Hypothalamus (tissue), 51 donors: ENCODE measurements around the gene NDUFS4.
"Not testable (repeated sequence)": the region's sequence is repeated elsewhere in the genome, so short reads cannot be mapped to it uniquely, and the experiment has no call there.

Experiments used
- DNase-seq, 51 donors: peaks; one replicate each; lab custom pipeline; 2025; lab: John Stamatoyannopoulos, UW

Gene NDUFS4

GRCh38 chr5:53571403-53571802 lies 11.0 kb downstream of the NDUFS4 start:
- DNase-seq, result no peak

GRCh38 chr5:53575101-53575500 lies 14.7 kb downstream of the NDUFS4 start:
- DNase-seq, result no peak

- DNase-seq, result no peak
Observed at GRCh38 chr5:53575831-53576230, 15.4 kb downstream of the NDUFS4 start.

- no peak for DNase-seq
Observed at GRCh38 chr5:53576674-53577073, 16.2 kb downstream of the NDUFS4 start.

- DNase-seq, result no peak
Observed at GRCh38 chr5:53578854-53579253, 18.4 kb downstream of the NDUFS4 start.

GRCh38 chr5:53580547-53580946 lies 20.1 kb downstream of the NDUFS4 start:
- no peak for DNase-seq

GRCh38 chr5:53582225-53582624 lies 21.8 kb downstream of the NDUFS4 start:
- no peak for DNase-seq

- no peak for DNase-seq
Observed at GRCh38 chr5:53590759-53591158, 30.3 kb downstream of the NDUFS4 start.

GRCh38 chr5:53594419-53594818 lies 34.0 kb downstream of the NDUFS4 start:
- no peak for DNase-seq

GRCh38 chr5:53597894-53598293 lies 37.5 kb downstream of the NDUFS4 start:
- DNase-seq, result no peak

- DNase-seq, result no peak
Observed at GRCh38 chr5:53601570-53601969, 41.1 kb downstream of the NDUFS4 start.

GRCh38 chr5:53603009-53603687 lies 42.7 kb downstream of the NDUFS4 start:
- DNase-seq, result peak in 24 of 51 donors; percentile 0 to 36 (median 6)

GRCh38 chr5:53604309-53604708 lies 43.9 kb downstream of the NDUFS4 start:
- no peak for DNase-seq

- no peak for DNase-seq
Observed at GRCh38 chr5:53607886-53608285, 47.4 kb downstream of the NDUFS4 start.

GRCh38 chr5:53608897-53609296 lies 48.5 kb downstream of the NDUFS4 start:
- not testable (repeated sequence) for DNase-seq

GRCh38 chr5:53613061-53613460 lies 52.6 kb downstream of the NDUFS4 start:
- no peak for DNase-seq

- no peak for DNase-seq
Observed at GRCh38 chr5:53613536-53613935, 53.1 kb downstream of the NDUFS4 start.

GRCh38 chr5:53614376-53614885 lies 54.0 kb downstream of the NDUFS4 start:
- no peak for DNase-seq

GRCh38 chr5:53616939-53617549 lies 56.6 kb downstream of the NDUFS4 start:
- no peak for DNase-seq

- no peak for DNase-seq
Observed at GRCh38 chr5:53631251-53631650, 70.8 kb downstream of the NDUFS4 start.

GRCh38 chr5:53642061-53642460 lies 81.6 kb downstream of the NDUFS4 start:
- DNase-seq, result no peak

GRCh38 chr5:53643445-53643844 lies 83.0 kb downstream of the NDUFS4 start:
- no peak for DNase-seq
